PC-9 (cell line): ENCODE data around the gene HBG2. TPM values are rescaled to one million over a fixed set of nuclear protein-coding genes. Genes with fewer than 3 reads are reported as not detected.
"Not testable (repeated sequence)": the region's sequence is repeated elsewhere in the genome, so short reads cannot be mapped to it uniquely, and the experiment has no call there.

Experiments
- BruUV-seq: library from RNA; stranded (reverse); fragments of 400-500 nt; replicated peaks from 2 replicates; lab custom pipeline; 2021; lab: Mats Ljungman, UMichigan
- CTCF ChIA-PET: fragments of 300-600 bp; sonication (Branson Sonifier 250); formaldehyde crosslinking; loops from one replicate; lab custom pipeline; 2022; ENCODE audit warnings: antibody characterized with exemption; lab: Charles Lee
- POLR2A ChIA-PET: fragments of 300-600 bp; sonication (Branson Sonifier 250); formaldehyde crosslinking; loops from one replicate; lab custom pipeline; 2022; ENCODE audit warnings: antibody characterized with exemption; ENCODE audit not compliant: unreplicated experiment; lab: Charles Lee
- DNase-seq, 2 experiments: peaks; one replicate each; pipeline versions ENCODE4 v3.0.0 to v3.0.0-alpha.2; 2015 to 2022; ENCODE audit warnings: mixed read lengths in 1 of 2
- H2AFZ ChIP-seq: fragments of 200-600 bp; sonication (generic); 2 replicates; pipeline ENCODE4 v1.8.1; 2017; ENCODE audit warnings: antibody characterized with exemption
- H3F3A ChIP-seq: fragments of 200-600 bp; sonication (generic); 2 replicates; pipeline ENCODE4 v1.8.1; 2017; ENCODE audit warnings: antibody characterized with exemption, mild to moderate bottlenecking, low read depth; ENCODE audit not compliant: insufficient read depth
- H3K27ac ChIP-seq: fragments of 200-600 bp; sonication (generic); 2 replicates; pipeline ENCODE4 v1.6.1; 2016; ENCODE audit warnings: mixed run types
- H3K27me3 ChIP-seq: fragments of 200-600 bp; sonication (generic); 2 replicates; pipeline ENCODE4 v1.6.1; 2016; ENCODE audit warnings: low read depth, mixed run types; ENCODE audit not compliant: insufficient read depth
- H3K36me3 ChIP-seq: fragments of 200-600 bp; sonication (generic); 2 replicates; pipeline ENCODE4 v1.6.1; 2016; ENCODE audit warnings: low read depth, mixed run types
- H3K4me1 ChIP-seq: fragments of 200-600 bp; sonication (generic); replicated peaks from 2 replicates; pipeline ENCODE4 v1.6.1; 2016; ENCODE audit warnings: mixed run types; ENCODE audit not compliant: insufficient read depth
- H3K4me2 ChIP-seq: fragments of 200-600 bp; sonication (generic); 2 replicates; pipeline ENCODE4 v1.6.1; 2017; ENCODE audit warnings: mixed run types
- H3K4me3 ChIP-seq: fragments of 200-600 bp; sonication (generic); 2 replicates; pipeline ENCODE4 v1.6.1; 2016; ENCODE audit warnings: mixed run types
- H3K79me2 ChIP-seq: fragments of 200-600 bp; sonication (generic); 2 replicates; pipeline ENCODE4 v1.6.1; 2017; ENCODE audit warnings: low read depth, mixed run types
- H3K9me2 ChIP-seq: fragments of 200-600 bp; sonication (generic); 2 replicates; pipeline ENCODE4 v1.8.1; 2017; ENCODE audit warnings: mild to moderate bottlenecking; ENCODE audit not compliant: insufficient read depth
- H3K9me3 ChIP-seq: fragments of 200-600 bp; sonication (generic); 2 replicates; pipeline ENCODE4 v1.8.1; 2016; ENCODE audit warnings: low read depth; ENCODE audit not compliant: insufficient read depth
- H4K20me1 ChIP-seq: fragments of 200-600 bp; sonication (generic); 2 replicates; pipeline ENCODE4 v1.8.1; 2017; ENCODE audit not compliant: insufficient read depth
- CTCF ChIP-seq: fragments of 200-600 bp; sonication (generic); conservative IDR thresholded peaks from 2 replicates; pipeline ENCODE4 v1.6.1; 2017; ENCODE audit warnings: mixed run types, antibody characterized with exemption, mild to moderate bottlenecking, moderate library complexity
- EZH2 ChIP-seq: fragments of 200-600 bp; sonication (generic); IDR thresholded peaks from 2 replicates; pipeline ENCODE4 v1.8.0; 2017; ENCODE audit warnings: antibody characterized with exemption, low read depth
- intact Hi-C: fragments of 100-400 bp; cut with micrococcal nuclease; formaldehyde crosslinking; loops from one replicate; pipeline ENCODE4 v1.10.0; 2022; ENCODE audit not compliant: unreplicated experiment
- total RNA-seq: library from RNA; stranded (reverse); gene quantifications from 2 replicates; pipeline ENCODE4 v1.2.3, GENCODE V29; 2021

Gene HBG2
- total RNA-seq, 1 experiment from 2014 or later = not detected

- ChIA-PET POLR2A (no interaction called here), CTCF (no interaction called here)
- Histone ChIP-seq H3F3A (no peaks in the 10 kb centered on the region), H3K79me2 (no peaks in the 10 kb centered on the region), H4K20me1 (no peaks in the 10 kb centered on the region), H2AFZ (no peak overlapping the region), H3K27ac (no peak overlapping the region), H3K36me3 (no peaks in the 10 kb centered on the region), H3K4me1 (no peaks in the 10 kb centered on the region), H3K27me3 (no peaks in the 10 kb centered on the region), H3K4me2 (no peak overlapping the region), H3K9me3 (no peaks in the 10 kb centered on the region), H3K9me2 (no peaks in the 10 kb centered on the region), H3K4me3 (no peak overlapping the region)
- DNase-seq = no peak
- intact Hi-C loops = no loop called here
- no peak for TF ChIP-seq EZH2
- TF ChIP-seq CTCF = no peak
- no TSS peak for BruUV-seq
These were observed 43.2 kb upstream of the HBG2 start for GRCh38 chr11:5297721-5298323.

GRCh38 chr11:5294342-5294995 lies 39.9 kb upstream of the HBG2 start:
- H3K79me2 ChIP-seq, BruUV-seq, POLR2A ChIA-PET: not testable (repeated sequence)

GRCh38 chr11:5293028-5293427 lies 38.4 kb upstream of the HBG2 start:
- Histone ChIP-seq H3K9me3 (no peaks in the 10 kb centered on the region), H3K27me3 (no peaks in the 10 kb centered on the region), H3F3A (no peaks in the 10 kb centered on the region), H3K4me3 (no peak overlapping the region), H3K27ac (no peak overlapping the region), H3K9me2 (no peaks in the 10 kb centered on the region), H4K20me1 (no peaks in the 10 kb centered on the region), H3K36me3 (no peaks in the 10 kb centered on the region), H3K4me1 (no peaks in the 10 kb centered on the region), H2AFZ (no peak overlapping the region), H3K79me2 (no peaks in the 10 kb centered on the region), H3K4me2 (no peak overlapping the region)
- no TSS peak for BruUV-seq
- intact Hi-C loops = no loop called here
- TF ChIP-seq CTCF (no peak), EZH2 (no peak)
- no peak for DNase-seq
- POLR2A ChIA-PET = no interaction called here
- CTCF ChIA-PET = no interaction called here

More at GRCh38 chr11:5294342-5294995, 39.9 kb upstream of the HBG2 start:
- H3F3A ChIP-seq, H2AFZ ChIP-seq, H3K27ac ChIP-seq, H3K36me3 ChIP-seq, H3K27me3 ChIP-seq, CTCF ChIA-PET, H3K4me2 ChIP-seq, H3K9me2 ChIP-seq, H4K20me1 ChIP-seq, intact Hi-C loops, H3K4me1 ChIP-seq, H3K4me3 ChIP-seq, H3K9me3 ChIP-seq, DNase-seq: not testable (repeated sequence)
